SK-N-SH treated with all-trans-retinoic acid at 6 μM for 48 hours (cell line): ENCODE results near the gene JAML.

ENCODE experiments used
- ATAC-seq: fragments of 200-7000 bp; cut with Tn5 transposase; 3 replicates; pipeline ENCODE4 v1.9.1; 2020; ENCODE audit warnings: mild to moderate bottlenecking, moderate library complexity
- BACH2 ChIP-seq: fragments of 250-450 bp; sonication (Bioruptor Pico); IDR thresholded peaks from 2 replicates; pipeline ENCODE4 v1.9.0; 2021; ENCODE audit warnings: mild to moderate bottlenecking, borderline replicate concordance
- ESRRG ChIP-seq: fragments of 250-450 bp; sonication (Bioruptor Pico); IDR thresholded peaks from 2 replicates; pipeline ENCODE4 v1.6.1; 2021; ENCODE audit warnings: mild to moderate bottlenecking
- GLIS3 ChIP-seq: fragments of 250-450 bp; sonication (Bioruptor Pico); IDR thresholded peaks from 2 replicates; pipeline ENCODE4 v1.5.0; 2020; ENCODE audit warnings: mild to moderate bottlenecking, moderate library complexity
- ISL1 ChIP-seq: fragments of 250-450 bp; sonication (Bioruptor Pico); IDR thresholded peaks from 2 replicates; pipeline ENCODE4 v2.1.2; 2022; ENCODE audit warnings: mild to moderate bottlenecking, moderate library complexity
- OSR1 ChIP-seq: fragments of 250-450 bp; sonication (Bioruptor Pico); IDR thresholded peaks from 2 replicates; pipeline ENCODE4 v1.8.0; 2022; ENCODE audit warnings: moderate library complexity, mild to moderate bottlenecking, inconsistent platforms
- PATZ1 ChIP-seq: fragments of 250-450 bp; sonication (Bioruptor Pico); IDR thresholded peaks from 2 replicates; pipeline ENCODE4 v1.8.0; 2020; ENCODE audit warnings: mild to moderate bottlenecking, moderate library complexity, borderline replicate concordance
- PPARA ChIP-seq: fragments of 250-450 bp; sonication (Bioruptor Pico); IDR thresholded peaks from 2 replicates; pipeline ENCODE4 v1.5.0; 2020; ENCODE audit warnings: mild to moderate bottlenecking, borderline replicate concordance
- RARB ChIP-seq: fragments of 250-450 bp; sonication (Bioruptor Pico); IDR thresholded peaks from 2 replicates; pipeline ENCODE4 v1.8.0; 2021; ENCODE audit warnings: mild to moderate bottlenecking, moderate library complexity
- TSHZ2 ChIP-seq: fragments of 250-450 bp; sonication (Bioruptor Pico); IDR thresholded peaks from 2 replicates; pipeline ENCODE4 v1.5.0; 2020; ENCODE audit warnings: mild to moderate bottlenecking, moderate library complexity
- ZC3H10 ChIP-seq: fragments of 250-450 bp; sonication (Bioruptor Pico); IDR thresholded peaks from 2 replicates; pipeline ENCODE4 v1.5.1; 2021; ENCODE audit warnings: mild to moderate bottlenecking, moderate library complexity
- ZFP3 ChIP-seq: fragments of 250-450 bp; sonication (Bioruptor Pico); IDR thresholded peaks from 2 replicates; pipeline ENCODE4 v1.5.0; 2020; ENCODE audit warnings: mild to moderate bottlenecking, moderate library complexity
- ZFP30 ChIP-seq: fragments of 450-650 bp; formaldehyde crosslinking; IDR thresholded peaks from 2 replicates; pipeline ENCODE4 v1.5.0; 2022; ENCODE audit warnings: mild to moderate bottlenecking, moderate library complexity
- ZNF565 ChIP-seq: fragments of 450-650 bp; formaldehyde crosslinking; conservative IDR thresholded peaks from 2 replicates; pipeline ENCODE4 v1.5.0; 2020; ENCODE audit warnings: low read depth, mild to moderate bottlenecking, moderate library complexity
- ZNF70 ChIP-seq: fragments of 450-650 bp; formaldehyde crosslinking; IDR thresholded peaks from 2 replicates; pipeline ENCODE4 v1.5.0; 2020; ENCODE audit warnings: mild to moderate bottlenecking, moderate library complexity
- ZNF8 ChIP-seq: fragments of 450-650 bp; formaldehyde crosslinking; IDR thresholded peaks from 2 replicates; pipeline ENCODE4 v1.5.0; 2020; ENCODE audit warnings: mild to moderate bottlenecking, moderate library complexity
- TF ChIP-seq, protein P1 (sequence below): fragments of 250-450 bp; sonication (Bioruptor Pico); IDR thresholded peaks from 2 replicates; pipeline ENCODE4 v1.8.0; 2021; ENCODE audit warnings: low read depth, mild to moderate bottlenecking, moderate library complexity, borderline replicate concordance
- TF ChIP-seq, protein P2 (sequence below): fragments of 250-450 bp; sonication (Bioruptor Pico); IDR thresholded peaks from 2 replicates; pipeline ENCODE4 v1.5.1; 2021; ENCODE audit warnings: mild to moderate bottlenecking, moderate library complexity
- TF ChIP-seq, protein P3 (sequence below): fragments of 250-450 bp; sonication (Bioruptor Pico); IDR thresholded peaks from 2 replicates; pipeline ENCODE4 v1.5.1; 2020; ENCODE audit warnings: low read depth, mild to moderate bottlenecking, moderate library complexity

Gene JAML

DNA sequence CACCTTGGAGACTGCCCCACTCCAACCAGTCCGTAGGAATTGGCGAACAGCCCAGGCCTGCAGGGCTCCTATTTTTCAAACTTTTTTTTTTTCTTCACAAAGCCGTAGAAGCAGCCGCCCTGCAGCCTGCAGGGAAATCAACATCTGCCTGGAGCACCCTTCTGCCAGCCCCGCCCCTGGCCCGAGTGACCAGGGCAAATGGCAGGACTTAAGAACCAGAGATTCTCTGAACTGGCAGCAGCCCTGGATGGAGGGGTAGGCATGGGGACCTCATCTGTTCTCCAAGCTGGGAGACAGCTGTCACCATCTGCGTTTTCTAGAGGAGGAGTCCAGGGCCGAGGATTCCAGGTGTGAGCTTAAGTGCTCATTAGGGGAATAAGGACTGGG, 53.9 kb downstream of the JAML start (continued):
- TF ChIP-seq, protein P1, sequence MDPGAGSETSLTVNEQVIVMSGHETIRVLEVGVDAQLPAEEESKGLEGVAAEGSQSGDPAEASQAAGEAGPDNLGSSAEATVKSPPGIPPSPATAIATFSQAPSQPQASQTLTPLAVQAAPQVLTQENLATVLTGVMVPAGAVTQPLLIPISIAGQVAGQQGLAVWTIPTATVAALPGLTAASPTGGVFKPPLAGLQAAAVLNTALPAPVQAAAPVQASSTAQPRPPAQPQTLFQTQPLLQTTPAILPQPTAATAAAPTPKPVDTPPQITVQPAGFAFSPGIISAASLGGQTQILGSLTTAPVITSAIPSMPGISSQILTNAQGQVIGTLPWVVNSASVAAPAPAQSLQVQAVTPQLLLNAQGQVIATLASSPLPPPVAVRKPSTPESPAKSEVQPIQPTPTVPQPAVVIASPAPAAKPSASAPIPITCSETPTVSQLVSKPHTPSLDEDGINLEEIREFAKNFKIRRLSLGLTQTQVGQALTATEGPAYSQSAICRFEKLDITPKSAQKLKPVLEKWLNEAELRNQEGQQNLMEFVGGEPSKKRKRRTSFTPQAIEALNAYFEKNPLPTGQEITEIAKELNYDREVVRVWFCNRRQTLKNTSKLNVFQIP (CRISPR knock-in tag): no peak
- TF ChIP-seq, all 23 proteins: peak for 0

DNA sequence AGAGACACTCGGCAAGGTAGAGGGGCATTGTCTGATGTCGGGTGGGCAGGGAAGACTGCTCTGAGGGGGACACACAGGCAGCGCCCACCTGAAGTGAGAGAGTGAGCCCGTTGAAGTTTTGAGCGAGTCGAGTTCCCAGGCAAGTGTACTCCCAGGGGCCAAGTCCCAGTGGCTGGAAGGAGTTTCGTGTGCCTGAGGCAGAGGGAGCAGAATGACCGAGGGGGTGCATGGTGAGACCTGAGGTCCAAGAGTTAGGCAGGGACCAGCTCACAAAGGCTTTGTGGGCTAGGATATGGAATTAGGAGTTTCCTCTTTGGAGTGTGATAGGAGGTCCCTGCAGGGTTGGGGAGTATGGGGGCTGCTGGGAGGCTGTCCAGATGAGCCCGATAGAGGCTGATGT, 54.6 kb downstream of the JAML start:
- TF ChIP-seq, protein P2, sequence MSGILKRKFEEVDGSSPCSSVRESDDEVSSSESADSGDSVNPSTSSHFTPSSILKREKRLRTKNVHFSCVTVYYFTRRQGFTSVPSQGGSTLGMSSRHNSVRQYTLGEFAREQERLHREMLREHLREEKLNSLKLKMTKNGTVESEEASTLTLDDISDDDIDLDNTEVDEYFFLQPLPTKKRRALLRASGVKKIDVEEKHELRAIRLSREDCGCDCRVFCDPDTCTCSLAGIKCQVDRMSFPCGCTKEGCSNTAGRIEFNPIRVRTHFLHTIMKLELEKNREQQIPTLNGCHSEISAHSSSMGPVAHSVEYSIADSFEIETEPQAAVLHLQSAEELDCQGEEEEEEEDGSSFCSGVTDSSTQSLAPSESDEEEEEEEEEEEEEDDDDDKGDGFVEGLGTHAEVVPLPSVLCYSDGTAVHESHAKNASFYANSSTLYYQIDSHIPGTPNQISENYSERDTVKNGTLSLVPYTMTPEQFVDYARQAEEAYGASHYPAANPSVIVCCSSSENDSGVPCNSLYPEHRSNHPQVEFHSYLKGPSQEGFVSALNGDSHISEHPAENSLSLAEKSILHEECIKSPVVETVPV (CRISPR knock-in tag): no peak
- TF ChIP-seq, protein P3, sequence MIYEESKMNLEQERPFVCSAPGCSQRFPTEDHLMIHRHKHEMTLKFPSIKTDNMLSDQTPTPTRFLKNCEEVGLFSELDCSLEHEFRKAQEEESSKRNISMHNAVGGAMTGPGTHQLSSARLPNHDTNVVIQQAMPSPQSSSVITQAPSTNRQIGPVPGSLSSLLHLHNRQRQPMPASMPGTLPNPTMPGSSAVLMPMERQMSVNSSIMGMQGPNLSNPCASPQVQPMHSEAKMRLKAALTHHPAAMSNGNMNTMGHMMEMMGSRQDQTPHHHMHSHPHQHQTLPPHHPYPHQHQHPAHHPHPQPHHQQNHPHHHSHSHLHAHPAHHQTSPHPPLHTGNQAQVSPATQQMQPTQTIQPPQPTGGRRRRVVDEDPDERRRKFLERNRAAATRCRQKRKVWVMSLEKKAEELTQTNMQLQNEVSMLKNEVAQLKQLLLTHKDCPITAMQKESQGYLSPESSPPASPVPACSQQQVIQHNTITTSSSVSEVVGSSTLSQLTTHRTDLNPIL (CRISPR knock-in tag): no peak
- no peak for TF ChIP-seq RARB (CRISPR knock-in tag)
- TF ChIP-seq PATZ1 (CRISPR knock-in tag): no peak
- no peak for TF ChIP-seq TSHZ2 (CRISPR knock-in tag)
- TF ChIP-seq ZFP30 (CRISPR knock-in tag): no peak
- TF ChIP-seq ZNF565 (CRISPR knock-in tag): no peak
- TF ChIP-seq, protein P1 (CRISPR knock-in tag): no peak
- TF ChIP-seq ESRRG: no peak
- no peak for TF ChIP-seq GLIS3 (CRISPR knock-in tag)
- TF ChIP-seq ZC3H10 (CRISPR knock-in tag): no peak
- no peak for TF ChIP-seq ZFP3 (CRISPR knock-in tag)
- TF ChIP-seq PPARA (CRISPR knock-in tag): no peak
- no peak for TF ChIP-seq BACH2 (CRISPR knock-in tag)
- TF ChIP-seq OSR1 (CRISPR knock-in tag): no peak
- ATAC-seq: no peak

- TF ChIP-seq, protein P2 (CRISPR knock-in tag): no peak
- TF ChIP-seq OSR1 (CRISPR knock-in tag) (no peak), PATZ1 (CRISPR knock-in tag) (no peak), GLIS3 (CRISPR knock-in tag) (no peak), ISL1 (CRISPR knock-in tag) (no peak), ZNF70 (no peak), ZNF8 (CRISPR knock-in tag) (no peak), ESRRG (no peak), BACH2 (CRISPR knock-in tag) (no peak), ZNF565 (CRISPR knock-in tag) (no peak)
- TF ChIP-seq, all 23 proteins: peak for 0
- ATAC-seq: no peak
These were observed 55.3 kb downstream of the JAML start for GRCh38 chr11:118169300-118170140.
